Left lobe of liver (tissue), 2 donors: Measurements from ENCODE around the gene RBBP4. TPM values are rescaled to one million over a fixed set of nuclear protein-coding genes. Genes with fewer than 3 reads are reported as not detected.
"Not testable (repeated sequence)": the region's sequence is repeated elsewhere in the genome, so short reads cannot be mapped to it uniquely, and the experiment has no call there.

Experiments used
- ATAC-seq: fragments of 200-7000 bp; cut with Tn5 transposase; one replicate; pipeline ENCODE4 v1.9.1; 2020; ENCODE audit warnings: mild to moderate bottlenecking, moderate library complexity
- DNase-seq: peaks from one replicate; pipeline ENCODE4 v3.0.0-alpha.2; 2020; ENCODE audit warnings: low spot score
- total RNA-seq: library from RNA; stranded (reverse); gene quantifications from one replicate; pipeline ENCODE4 v1.2.1, GENCODE V29; 2021
- donor health status: DM: no; HTN: no; CAD: no; lungs with moderate emphysema.
- donor health status: DM: no; HTN: yes; CAD: no.

RBBP4 gene
- total RNA-seq, 1 donor from 2014 or later, result 52.3 TPM

DNA sequence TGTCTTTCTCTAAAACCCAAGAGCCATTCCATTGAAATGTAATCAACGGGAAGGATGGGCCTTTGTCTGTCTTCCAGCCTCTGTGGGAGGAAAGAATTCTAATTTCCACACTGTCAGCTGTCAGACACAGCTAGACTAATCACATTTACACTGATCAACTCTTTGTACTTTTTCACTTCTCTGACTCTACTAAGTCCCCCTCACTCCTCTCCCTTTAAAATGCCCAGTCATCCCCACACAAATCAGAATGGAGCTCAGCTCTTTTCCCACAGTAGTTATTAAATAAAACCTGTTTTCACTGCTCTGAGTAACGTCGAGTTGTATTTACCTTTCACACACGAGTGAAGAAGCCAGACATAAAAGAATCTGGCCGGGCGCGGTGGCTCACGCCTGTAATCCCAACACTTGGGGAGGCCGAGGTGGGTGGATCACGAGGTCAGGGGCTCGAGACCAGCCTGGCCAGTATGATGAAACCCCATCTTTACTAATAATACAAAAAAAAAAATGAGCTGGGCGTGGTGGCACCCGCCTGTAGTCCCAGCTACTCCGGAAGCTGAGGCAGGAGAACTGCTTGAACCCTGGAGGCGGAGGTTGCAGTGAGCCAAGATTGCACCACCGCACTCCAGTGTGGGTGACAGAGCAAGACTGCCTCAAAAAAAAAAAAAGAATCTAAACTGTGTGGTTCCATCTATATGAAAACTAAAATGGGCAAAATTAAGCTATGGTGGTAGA, 13.9 kb upstream of the RBBP4 start:
- no peak for ATAC-seq

DNA sequence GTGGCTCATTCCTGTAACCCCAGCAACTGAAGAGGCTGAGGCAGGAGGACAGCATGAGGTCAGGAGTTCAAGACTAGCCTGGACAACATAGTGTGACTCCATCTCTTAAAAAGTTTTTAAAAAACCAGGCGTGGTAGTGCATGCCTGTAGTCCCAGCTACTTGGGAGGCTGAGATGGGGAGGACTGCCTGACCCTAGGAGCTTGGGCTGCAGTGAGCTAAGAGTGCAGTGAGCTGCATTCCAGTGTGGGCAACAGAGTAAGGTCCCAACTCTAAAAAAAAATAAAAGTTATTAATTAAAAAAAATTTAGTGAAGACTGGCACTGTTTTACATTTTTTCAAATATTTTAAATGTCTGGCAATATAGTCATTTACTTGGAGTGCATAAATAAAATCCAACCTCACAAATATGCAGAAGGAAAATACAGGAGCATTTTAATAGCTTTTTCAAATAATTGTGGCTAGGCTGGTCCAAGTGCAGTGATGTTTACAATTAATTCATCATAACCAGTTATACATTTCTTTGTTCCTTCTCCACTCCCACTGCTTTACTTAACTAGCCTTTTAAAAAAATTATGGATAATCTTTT, 11.4 kb upstream of the RBBP4 start:
- ATAC-seq, result no peak

More for the DNA sequence above, 13.9 kb upstream of the RBBP4 start:
- DNase-seq, result no peak

DNA sequence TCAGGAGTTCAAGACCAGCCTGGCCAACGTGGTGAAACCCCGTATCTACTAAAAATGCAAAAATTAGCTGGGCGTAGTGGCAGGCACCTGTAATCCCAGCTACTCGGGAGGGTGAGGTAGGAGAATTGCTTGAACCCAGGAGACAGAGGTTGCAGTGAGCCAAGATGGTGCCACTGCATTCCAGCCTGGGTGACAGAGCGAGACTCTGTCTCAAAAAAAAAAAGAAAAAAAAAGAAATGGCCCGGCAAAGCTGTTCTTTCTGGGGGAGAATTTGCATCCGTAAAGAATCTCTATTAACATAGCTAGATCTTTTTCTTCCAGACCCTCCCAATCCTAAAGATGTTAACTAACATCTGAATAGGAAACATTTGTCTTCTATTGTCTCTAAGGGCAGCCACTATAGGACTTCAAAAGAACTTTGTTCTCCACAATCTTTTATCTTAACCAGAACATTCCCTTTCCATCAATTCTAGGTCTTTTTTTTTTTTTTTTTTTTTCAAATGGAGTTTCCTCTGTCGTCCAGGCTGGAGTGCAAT, 8.6 kb upstream of the RBBP4 start:
- ATAC-seq, DNase-seq: not testable (repeated sequence)

More for the DNA sequence above, 11.4 kb upstream of the RBBP4 start:
- DNase-seq, result no peak

DNA sequence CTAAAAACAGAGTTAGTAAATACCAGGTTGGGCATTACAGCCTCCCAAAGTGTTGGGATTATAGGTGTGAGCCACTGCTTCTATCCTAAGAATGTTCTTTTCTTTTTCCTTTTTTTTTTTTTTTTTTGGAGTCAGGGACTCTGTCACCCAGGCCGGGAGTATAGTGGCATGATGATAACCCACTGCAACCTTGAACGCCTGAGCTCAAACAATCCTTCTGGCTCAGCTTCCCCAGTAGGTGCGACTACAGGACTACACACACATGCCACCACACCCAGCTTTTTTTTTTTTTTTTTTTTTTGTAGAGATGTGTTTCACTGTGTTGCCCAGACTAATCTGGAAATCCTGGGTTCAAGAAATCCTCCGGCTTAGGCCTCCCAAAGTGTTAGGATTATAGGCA, 6.6 kb upstream of the RBBP4 start:
- DNase-seq (no peak), ATAC-seq (peak; percentile 63)

DNA sequence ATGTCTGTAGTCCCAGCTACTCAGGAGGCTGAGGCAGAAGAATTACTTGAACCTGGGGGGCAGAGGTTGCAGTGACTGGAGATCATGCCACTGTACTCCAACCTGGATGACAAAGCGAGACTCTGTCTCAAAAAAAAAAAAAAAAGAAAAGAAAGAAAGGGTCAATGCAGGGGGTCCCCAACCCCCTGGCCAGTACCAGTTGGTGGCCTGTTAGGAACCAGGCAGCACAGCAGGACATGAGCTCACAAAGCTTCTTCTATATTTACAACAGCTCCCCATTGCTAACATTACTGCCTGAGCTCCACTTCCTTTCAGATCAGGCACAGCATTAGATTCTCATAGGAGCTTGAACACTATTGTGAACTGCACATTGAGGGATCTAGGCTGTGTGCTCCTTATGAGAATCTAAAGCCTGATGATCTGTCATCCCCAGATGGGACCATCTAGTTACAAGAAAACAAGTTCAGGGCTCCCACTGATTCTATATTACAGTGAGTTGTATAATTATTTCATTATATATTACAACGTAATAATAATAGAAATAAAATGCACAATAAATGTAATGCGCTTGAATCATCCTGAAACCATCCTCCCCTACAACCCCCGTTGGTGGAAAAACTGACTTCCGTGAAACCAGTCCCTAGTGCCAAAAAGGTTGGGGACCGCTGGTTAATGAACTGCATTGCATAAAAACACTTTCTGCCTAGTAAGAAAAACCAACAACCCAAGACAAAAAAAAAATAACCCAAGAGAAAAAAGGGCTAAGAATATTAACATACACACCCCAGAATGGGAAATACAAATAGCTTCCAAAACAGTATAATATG, 3.5 kb upstream of the RBBP4 start:
- no peak for ATAC-seq
- DNase-seq, result no peak

DNA sequence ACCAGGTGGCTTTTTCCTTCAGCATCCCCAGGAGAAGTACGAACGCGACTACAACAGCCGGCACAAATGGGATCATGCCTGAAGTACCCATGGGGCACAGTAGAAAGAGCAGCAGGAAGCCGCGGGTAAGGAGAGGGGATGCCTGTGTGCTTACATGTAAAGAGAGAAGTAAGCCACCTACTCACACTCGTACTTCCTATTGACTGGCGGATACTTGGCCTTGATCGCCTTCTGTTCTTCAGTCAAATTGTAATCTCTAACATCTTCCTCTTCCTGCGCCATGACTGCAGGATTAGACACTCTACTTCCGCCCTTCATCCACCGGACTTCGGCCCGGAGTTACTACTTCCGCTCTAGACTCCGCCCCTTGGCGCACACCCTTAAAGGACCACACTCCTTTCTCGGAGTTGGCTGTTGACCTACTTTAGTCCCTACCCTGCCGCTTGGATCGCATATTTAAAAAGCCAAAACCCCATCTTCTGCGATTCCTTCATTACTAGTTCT, 708 bp upstream of the RBBP4 start, which contains the start of gene ZBTB8OS:
Gene ZBTB8OS, minus strand, starts transcription at position 303 of the 504 bp plus-strand sequence. Its CDS starts 21 bp downstream, at position 282.
- ATAC-seq, result peak; percentile 84

DNA sequence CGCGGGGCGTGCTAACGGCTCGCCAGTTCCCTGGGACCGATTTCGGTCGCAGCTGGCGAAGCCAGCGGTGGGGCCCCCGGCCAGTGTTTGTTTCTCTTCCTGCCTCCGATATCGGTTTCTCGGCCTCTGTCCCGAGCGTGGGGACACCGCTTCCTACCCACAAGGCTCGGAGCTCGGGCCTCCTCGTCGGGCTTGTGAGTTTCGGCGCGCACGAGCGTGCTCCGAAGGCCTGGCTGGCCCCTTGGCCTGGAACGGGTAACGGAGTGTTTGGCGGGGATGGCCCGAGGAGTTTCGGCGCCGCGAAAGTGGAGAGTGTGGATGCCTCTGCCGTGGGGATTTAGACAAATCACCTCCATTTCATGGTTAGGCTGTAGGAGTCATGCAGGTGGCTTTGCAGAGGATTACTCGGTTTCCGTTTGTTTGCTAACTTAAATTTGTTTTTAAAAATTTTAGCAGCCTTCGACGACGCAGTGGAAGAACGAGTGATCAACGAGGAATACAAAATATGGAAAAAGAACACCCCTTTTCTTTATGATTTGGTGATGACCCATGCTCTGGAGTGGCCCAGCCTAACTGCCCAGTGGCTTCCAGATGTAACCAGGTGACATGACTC, 559 bp downstream of the RBBP4 start:
- ATAC-seq, result peak; percentile 17

More for the DNA sequence above, 708 bp upstream of the RBBP4 start, which contains the start of gene ZBTB8OS:
- peak; percentile 92 for DNase-seq

DNA sequence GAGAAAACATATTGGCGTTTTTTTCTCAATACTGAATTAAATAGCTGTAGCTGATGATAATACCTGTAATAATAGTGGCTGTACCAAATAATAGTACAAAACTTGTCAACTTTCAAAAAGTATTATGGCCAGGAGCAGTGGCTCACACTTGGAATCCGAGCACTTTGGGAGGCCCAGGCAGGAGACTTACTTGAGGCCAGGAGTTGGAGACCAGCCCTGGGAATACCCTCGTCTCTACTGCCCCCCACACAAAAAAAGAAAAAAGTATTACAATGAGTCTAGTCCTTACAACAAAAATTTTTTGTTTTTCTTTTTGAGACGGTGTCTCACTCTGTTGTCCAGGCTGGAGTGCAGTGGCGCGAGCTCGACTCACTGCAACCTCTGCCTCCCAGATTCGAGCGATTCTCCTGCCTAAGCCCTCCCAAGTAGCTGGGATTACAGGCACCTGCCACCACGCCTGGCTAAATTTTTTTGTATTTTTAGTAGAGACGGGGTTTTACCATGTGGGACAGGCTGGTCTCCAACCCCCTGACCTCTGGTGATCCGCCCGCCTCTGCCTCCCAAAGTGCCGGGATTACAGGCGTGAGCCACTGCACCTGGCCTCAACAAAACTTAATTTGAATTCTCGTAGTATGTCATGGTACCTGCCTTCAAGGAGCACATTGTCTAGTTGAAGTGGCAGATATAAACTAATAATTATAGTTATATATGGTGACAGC, 1.4 kb downstream of the RBBP4 start:
- ATAC-seq (no peak), DNase-seq (peak; percentile 34)

More for the DNA sequence above, 559 bp downstream of the RBBP4 start:
- DNase-seq, result no peak

DNA sequence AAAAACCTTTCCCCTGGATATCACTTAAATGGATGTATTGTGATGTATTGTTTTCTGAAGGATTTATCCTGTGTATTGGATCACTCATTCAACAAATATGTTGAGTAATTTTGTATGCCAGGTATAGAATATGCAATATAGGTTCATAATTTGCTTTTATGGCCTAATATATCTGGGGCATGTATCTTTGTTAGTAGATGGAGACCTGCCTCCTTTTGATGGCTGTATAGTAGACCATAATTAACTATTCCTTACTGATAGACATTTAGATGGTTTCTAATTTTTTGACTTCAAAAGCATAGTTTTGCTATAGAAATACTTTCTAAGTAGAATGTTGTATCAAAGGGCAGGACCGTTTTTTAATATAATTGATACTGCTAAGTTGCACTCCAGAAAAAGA, 8.6 kb downstream of the RBBP4 start:
- ATAC-seq, result no peak

DNA sequence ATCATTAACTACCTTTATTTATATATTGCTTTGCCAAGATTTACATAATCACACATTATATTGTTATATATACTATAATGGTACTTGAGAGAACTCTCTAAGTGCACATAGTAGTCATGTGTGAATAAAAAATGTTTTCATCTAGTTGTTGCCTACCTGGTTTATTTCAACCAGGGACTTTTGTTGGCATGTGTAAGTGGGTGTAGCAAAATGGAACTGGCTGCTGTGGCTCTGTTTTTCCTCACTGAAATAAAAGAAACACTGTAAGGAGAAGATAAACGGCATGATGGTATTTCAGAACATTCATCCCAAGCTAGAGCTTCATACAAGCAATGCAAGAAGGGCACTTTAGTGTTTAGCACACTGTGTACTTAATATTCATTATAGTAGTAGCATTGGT, 14.9 kb downstream of the RBBP4 start:
- no peak for ATAC-seq

More for the DNA sequence above, 8.6 kb downstream of the RBBP4 start:
- DNase-seq, result no peak

DNA sequence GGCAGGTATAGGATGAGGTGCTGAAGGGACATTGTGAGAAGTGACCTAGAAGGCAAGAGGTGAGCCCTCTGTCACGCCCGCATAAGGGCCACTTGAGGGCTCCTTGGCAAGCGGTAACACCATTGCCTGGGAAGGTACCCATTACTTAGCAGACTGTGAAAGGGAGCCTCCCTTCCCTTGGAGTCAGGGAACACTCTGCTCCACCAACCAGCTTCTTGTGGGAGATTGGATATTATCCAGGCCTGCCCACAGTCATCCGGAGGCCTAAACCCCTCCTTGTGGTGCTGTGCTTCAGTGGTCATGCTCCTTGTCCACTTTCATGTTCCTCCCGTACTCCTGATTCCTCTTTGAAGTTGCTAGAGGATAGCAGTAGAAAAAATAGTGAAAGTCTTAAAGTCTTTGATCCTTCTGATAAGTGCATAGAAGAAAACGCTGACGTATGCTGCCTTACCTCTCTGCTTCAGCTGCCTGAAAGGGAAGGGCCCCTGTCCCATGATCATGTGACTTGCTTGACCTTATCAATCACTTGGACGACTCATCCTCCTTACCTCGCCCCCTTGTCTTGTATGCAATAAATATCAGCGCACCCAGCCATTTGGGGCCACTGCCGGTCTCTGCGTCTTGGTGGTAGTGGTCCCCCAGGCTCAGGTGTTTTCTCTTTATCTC, 16.0 kb downstream of the RBBP4 start:
- ATAC-seq (no peak), DNase-seq (no peak)

More for the DNA sequence above, 14.9 kb downstream of the RBBP4 start:
- DNase-seq, result no peak

DNA sequence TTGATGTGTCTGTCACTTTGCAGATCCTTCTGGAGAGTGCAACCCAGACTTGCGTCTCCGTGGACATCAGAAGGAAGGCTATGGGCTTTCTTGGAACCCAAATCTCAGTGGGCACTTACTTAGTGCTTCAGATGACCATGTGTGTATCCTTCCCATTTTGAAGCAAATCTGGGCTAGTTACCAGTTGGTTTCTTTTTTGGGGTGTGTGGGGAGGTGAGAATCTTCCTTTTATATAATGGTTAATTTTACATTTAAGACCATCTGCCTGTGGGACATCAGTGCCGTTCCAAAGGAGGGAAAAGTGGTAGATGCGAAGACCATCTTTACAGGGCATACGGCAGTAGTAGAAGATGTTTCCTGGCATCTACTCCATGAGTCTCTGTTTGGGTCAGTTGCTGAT, 17.7 kb downstream of the RBBP4 start:
- DNase-seq, ATAC-seq: not testable (repeated sequence)

DNA sequence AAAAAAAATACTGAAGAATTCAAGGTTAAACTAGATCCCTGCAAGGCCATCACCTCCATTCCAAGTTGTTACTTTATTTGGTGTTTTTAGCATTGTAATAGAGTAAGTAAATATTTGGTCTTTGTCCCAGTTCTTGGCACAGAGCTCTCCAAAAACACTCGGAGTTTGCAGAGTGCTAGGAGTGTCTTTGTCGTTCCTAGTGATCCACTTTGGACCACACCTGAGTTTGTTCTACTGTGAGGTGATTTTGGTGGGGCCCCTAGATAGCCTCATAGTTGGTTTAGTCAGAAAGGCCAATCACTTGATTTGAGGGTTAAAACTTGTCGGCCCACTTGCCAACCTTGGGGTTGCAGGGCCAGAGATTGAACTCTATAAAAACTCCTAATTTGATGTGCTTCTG, 25.9 kb downstream of the RBBP4 start:
- ATAC-seq (no peak), DNase-seq (peak; percentile 23)

DNA sequence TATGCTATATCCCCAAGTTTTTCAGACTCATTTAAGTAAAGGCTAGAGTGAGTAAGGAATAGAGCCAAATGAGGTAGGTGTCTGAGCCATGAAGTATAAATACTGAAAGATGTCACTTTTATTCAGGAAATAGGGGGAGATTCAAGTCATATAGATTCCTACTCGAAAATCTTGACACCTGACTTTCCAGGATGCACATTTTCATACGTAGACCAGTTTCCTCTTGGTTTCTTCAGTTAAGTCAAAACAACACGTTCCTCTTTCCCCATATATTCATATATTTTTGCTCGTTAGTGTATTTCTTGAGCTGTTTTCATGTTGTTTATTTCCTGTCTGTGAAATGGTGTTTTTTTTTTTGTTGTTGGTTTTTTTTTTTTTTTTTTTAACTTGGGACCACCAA, 29.0 kb downstream of the RBBP4 start:
- not testable (repeated sequence) for DNase-seq, ATAC-seq

DNA sequence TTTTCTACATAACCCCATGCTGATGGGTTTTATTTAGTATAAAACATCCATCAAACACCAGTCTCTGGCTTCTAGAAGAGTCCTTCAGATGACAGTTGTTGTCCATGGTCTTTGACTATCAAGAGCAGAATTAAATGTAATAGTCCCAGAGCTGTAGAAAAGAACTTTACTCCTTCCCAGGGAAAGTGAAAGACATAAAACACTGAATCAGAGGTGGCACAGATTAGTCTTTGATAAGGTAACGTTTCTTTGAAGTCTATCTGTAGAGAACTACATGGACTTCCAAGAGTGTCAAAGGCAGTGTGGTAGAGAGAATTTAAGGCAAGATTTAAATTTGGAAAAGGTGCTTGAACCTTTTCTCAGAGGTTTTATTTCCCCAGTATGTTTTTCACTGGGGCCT, 29.6 kb downstream of the RBBP4 start:
- ATAC-seq (no peak), DNase-seq (no peak)

DNA sequence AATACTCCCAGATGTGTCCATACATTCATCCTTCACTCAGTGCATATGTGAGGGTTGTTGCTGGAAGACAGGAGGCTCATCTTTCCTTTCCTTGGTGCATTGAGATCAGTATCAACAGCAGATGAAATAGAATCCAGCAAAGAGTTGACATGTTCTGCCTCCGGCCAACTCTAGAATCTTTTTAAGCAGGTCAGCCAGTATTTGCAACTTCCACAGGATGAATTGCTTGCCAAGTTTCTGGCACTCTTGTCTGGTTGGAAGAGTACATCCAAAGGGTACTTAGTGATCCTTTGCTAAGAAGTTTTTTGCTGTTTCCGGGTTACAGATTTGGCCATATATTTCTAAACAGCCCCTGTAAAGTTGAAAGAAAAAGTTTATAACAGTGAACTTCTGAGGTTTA, 30.5 kb downstream of the RBBP4 start:
- ATAC-seq, result peak; percentile 91
- peak; percentile 45 for DNase-seq

DNA sequence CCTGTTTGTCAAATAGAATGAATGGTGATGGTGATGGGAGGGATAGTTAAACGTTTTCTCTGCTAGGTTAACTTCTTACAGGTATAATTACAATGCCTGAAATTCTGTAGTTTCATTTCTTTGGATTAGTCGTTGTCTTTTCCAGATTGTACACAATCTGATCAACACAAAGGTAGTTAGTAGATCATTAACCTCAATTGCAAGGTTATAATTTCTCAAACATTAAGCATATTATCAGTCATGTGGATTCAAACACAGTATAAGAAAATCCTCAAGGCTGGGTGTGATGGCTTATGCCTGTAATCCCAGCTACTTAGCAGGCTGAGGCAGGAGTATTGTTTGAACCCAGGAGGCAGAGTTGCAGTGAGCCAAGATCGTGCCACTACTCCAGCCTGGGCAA, 31.0 kb downstream of the RBBP4 start:
- ATAC-seq (no peak), DNase-seq (no peak)

DNA sequence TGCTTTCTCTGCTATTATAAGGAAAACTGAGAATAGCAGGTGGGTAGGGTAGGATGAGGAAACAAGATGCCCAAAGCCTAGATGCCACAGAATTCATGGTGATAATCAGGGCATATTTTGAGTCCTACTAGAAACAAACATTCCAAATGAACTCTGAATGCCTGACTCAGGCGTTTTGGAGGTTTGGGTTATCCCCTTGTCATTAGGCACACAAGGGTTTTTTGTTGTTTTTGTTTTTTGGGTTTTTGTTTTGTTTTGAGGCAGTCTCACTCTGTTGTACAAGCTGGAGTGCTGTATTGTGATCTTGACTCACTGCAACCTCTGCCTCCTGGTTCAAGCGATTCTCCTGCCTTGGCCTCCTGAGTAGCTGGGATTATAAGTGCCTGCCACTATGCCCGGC, 32.4 kb downstream of the RBBP4 start:
- DNase-seq (no peak), ATAC-seq (no peak)

DNA sequence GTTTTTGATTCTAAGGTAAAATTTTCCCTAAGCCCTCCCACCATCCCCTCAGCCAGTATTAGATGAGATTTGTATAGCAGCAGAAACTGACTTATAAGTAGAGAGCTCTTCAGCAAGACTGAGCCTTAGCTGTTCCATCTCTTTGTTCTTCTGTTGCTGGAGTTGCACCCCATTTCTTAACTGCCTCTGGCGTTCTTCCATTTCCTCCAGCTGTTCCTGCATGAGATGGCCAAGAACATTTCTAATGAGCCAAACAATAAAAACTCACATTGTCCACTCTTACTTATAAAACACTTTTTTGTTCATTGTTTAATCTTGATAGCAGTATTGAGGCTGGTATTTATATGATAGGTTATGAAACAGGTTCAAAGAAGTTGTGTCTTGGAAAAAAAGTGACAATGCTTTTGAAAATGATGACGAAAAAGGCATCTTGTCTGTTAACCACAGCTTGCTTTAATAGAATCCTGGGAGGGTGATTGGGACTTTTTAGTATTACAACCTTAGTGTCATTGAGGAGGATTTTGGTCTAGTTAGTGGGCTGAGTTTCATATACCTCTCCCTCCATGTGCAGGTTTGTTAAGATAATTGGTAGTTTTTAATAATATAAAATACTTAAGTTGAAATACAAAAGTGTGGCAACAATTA, 33.3 kb downstream of the RBBP4 start:
- no peak for ATAC-seq

More for the DNA sequence above, 33.3 kb downstream of the RBBP4 start:
- DNase-seq, result peak; percentile 19
